ENCODE measurements around the gene ZNF593. TPM values are rescaled to one million over a fixed set of nuclear protein-coding genes. Genes with fewer than 3 reads are reported as not detected.

Gene ZNF593
- total and polyA plus RNA-seq, 9 of the 15 experiments (the other 6 are each of a cell fraction or from before 2014, with no cell fraction given): 9.8 to 334 (median 48.2) TPM

- TF ChIP-seq XRCC4 (IDR thresholded peaks at IDR 0.05; ENCODE audit: extremely low read depth, insufficient read depth, insufficient read length) (no peak), ZSCAN29 (IDR thresholded peaks at IDR 0.05) (no peak), NCOA4 (IDR thresholded peaks at IDR 0.05; ENCODE audit: partially characterized antibody) (no peak), YY1 (IDR thresholded peaks at IDR 0.05; ENCODE audit: borderline replicate concordance in 1 of 3, control insufficient read depth in 1 of 3, extremely low read depth in 1 of 3, insufficient read depth in 3 of 3, insufficient read length in 1 of 3, insufficient replicate concordance in 2 of 3, low read depth in 1 of 3, low read length in 2 of 3) (no peak), RB1 (IDR thresholded peaks at IDR 0.05; ENCODE audit: low read depth) (no peak), MAX (CRISPR knock-in tag; IDR thresholded peaks at IDR 0.05) (no peak), CTCFL (IDR thresholded peaks at IDR 0.05; ENCODE audit: borderline replicate concordance, insufficient read depth, low read depth, low read length, poor library complexity, severe bottlenecking) (no peak), ZNF197 (CRISPR knock-in tag; IDR thresholded peaks at IDR 0.05; ENCODE audit: low read depth) (0 out of 2 replicates have a peak, but pooled peaks have one; percentile 5), MYBL2 (IDR thresholded peaks at IDR 0.05; ENCODE audit: low read depth) (no peak), MYBL2 (CRISPR knock-in tag; IDR thresholded peaks at IDR 0.05; ENCODE audit: borderline replicate concordance) (no peak), KAT7 (CRISPR knock-in tag; IDR thresholded peaks at IDR 0.05; ENCODE audit: borderline replicate concordance) (no peak), CHAMP1 (IDR thresholded peaks at IDR 0.05) (no peak), E2F8 (IDR thresholded peaks at IDR 0.05; ENCODE audit: low read depth, partially characterized antibody) (no peak), CHD4 (IDR thresholded peaks at IDR 0.05; ENCODE audit: insufficient read depth, insufficient replicate concordance, low read depth, low read length, poor library complexity, severe bottlenecking) (no peak), HDAC2 (IDR thresholded peaks at IDR 0.05) (peak; percentile 64; the same call in 1 of the 2 replicates), ZNF395 (CRISPR knock-in tag; IDR thresholded peaks at IDR 0.05) (no peak)
Observed at GRCh38 chr1:26162220-26162709, 7.4 kb upstream of the ZNF593 start (continued).
